A673 (cell line): ENCODE data around the gene DLK2.

ENCODE experiments used
- CTCF ChIP-seq: fragments of 300-800, 200-600 bp; sonication (generic); conservative IDR thresholded peaks from 2 replicates; pipeline ENCODE4 v1.5.1; 2017; ENCODE audit warnings: low read depth, mild to moderate bottlenecking, antibody characterized with exemption, low read length, moderate library complexity, mixed read lengths
- EZH2 ChIP-seq: fragments of 200-600 bp; sonication (generic); IDR thresholded peaks from 2 replicates; pipeline ENCODE4 v1.6.1; 2017; ENCODE audit warnings: borderline replicate concordance, low read depth, mild to moderate bottlenecking, mixed read lengths, antibody characterized with exemption, low read length; ENCODE audit not compliant: poor library complexity, severe bottlenecking

- TF ChIP-seq CTCF (no peak), EZH2 (no peak)
Observed at GRCh38 chr6:43472515-43472914, 17.2 kb upstream of the DLK2 start.
